Stomach (tissue), 4 donors: ENCODE measurements around the gene FAM163B.

ENCODE experiments used
- CTCF ChIP-seq, 7 experiments: fragments of 450-650 bp in 4 of 7; fragments of 200-600 bp in 3 of 7; sonication (generic) in 3 of 7; IDR thresholded peaks; one replicate each; pipeline ENCODE4 v1.5.1; 2016 to 2019; ENCODE audit warnings: antibody characterized with exemption in 7 of 7, control low read depth in 2 of 7, mild to moderate bottlenecking in 1 of 7
- EP300 ChIP-seq: sonication (generic); formaldehyde crosslinking; IDR thresholded peaks from one replicate; pipeline ENCODE4 v1.6.1; 2017; ENCODE audit warnings: antibody characterized with exemption
- POLR2A ChIP-seq, 4 donors: fragments of 450-650 bp; IDR thresholded peaks; one replicate each; pipeline ENCODE4 v1.6.1; 2016; ENCODE audit warnings: antibody characterized with exemption in 4 of 4, control low read depth in 2 of 4, mild to moderate bottlenecking in 1 of 4, moderate library complexity in 1 of 4
- POLR2AphosphoS5 ChIP-seq, 3 donors: sonication (generic); formaldehyde crosslinking; IDR thresholded peaks; one replicate each; pipeline ENCODE4 v1.6.1; 2016; ENCODE audit warnings: antibody characterized with exemption in 3 of 3

- TF ChIP-seq CTCF (IDR thresholded peaks at IDR 0.05) (no peak), POLR2A (IDR thresholded peaks at IDR 0.05) (no peak), EP300 (no peak), POLR2AphosphoS5 (IDR thresholded peaks at IDR 0.05) (no peak)
Observed at GRCh38 chr9:133561976-133562554, 47.1 kb downstream of the FAM163B start.
